ENCODE results near the gene GREB1L.
"Not testable (repeated sequence)": the region's sequence is repeated elsewhere in the genome, so short reads cannot be mapped to it uniquely, and the experiment has no call there.

The GREB1L gene

GRCh38 chr18:21366896-21367295 lies 124.9 kb downstream of the GREB1L start:
- no peak for FAIRE-seq

GRCh38 chr18:21369146-21369545 lies 127.1 kb downstream of the GREB1L start:
- FAIRE-seq = no peak
- DNase-seq (ENCODE audit: insufficient read length, low spot score) = no peak
- TF ChIP-seq SPI1 (IDR thresholded peaks at IDR 0.05; ENCODE audit: low read depth, low read length) = no peak
- TF ChIP-seq PAX5 (IDR thresholded peaks at IDR 0.05; ENCODE audit: insufficient read depth, low read length, severe bottlenecking) = no peak
- TF ChIP-seq POLR2A (IDR thresholded peaks at IDR 0.05; ENCODE audit: low read depth, low read length) = no peak
- no peak for TF ChIP-seq TAF1 (IDR thresholded peaks at IDR 0.05; ENCODE audit: low read depth, low read length)
- no peak for TF ChIP-seq POU2F2 (IDR thresholded peaks at IDR 0.05; ENCODE audit: low read depth, low read length)
- TF ChIP-seq POLR2AphosphoS5 (IDR thresholded peaks at IDR 0.05; ENCODE audit: low read depth, low read length) = no peak

More at GRCh38 chr18:21366896-21367295, 124.9 kb downstream of the GREB1L start:
- TF ChIP-seq SPI1 (IDR thresholded peaks at IDR 0.05; ENCODE audit: low read depth, low read length) = no peak
- TF ChIP-seq POLR2AphosphoS5 (IDR thresholded peaks at IDR 0.05; ENCODE audit: low read depth, low read length) = no peak
- no peak for TF ChIP-seq TAF1 (IDR thresholded peaks at IDR 0.05; ENCODE audit: low read depth, low read length)
- no peak for TF ChIP-seq POU2F2 (IDR thresholded peaks at IDR 0.05; ENCODE audit: low read depth, low read length)
- no peak for TF ChIP-seq PAX5 (IDR thresholded peaks at IDR 0.05; ENCODE audit: insufficient read depth, low read length, severe bottlenecking)
- TF ChIP-seq POLR2A (IDR thresholded peaks at IDR 0.05; ENCODE audit: low read depth, low read length) = no peak
- DNase-seq (ENCODE audit: insufficient read length, low spot score) = no peak

- DNase-seq (ENCODE audit: insufficient read length, low spot score); FAIRE-seq: not testable (repeated sequence)
Measured at GRCh38 chr18:21369597-21369996, 127.6 kb downstream of the GREB1L start.

GRCh38 chr18:21383031-21383430 lies 141.0 kb downstream of the GREB1L start:
- no peak for DNase-seq (ENCODE audit: insufficient read length, low spot score)
- FAIRE-seq = no peak
- no peak for TF ChIP-seq TAF1 (IDR thresholded peaks at IDR 0.05; ENCODE audit: low read depth, low read length)
- no peak for TF ChIP-seq POLR2AphosphoS5 (IDR thresholded peaks at IDR 0.05; ENCODE audit: low read depth, low read length)
- no peak for TF ChIP-seq POU2F2 (IDR thresholded peaks at IDR 0.05; ENCODE audit: low read depth, low read length)
- TF ChIP-seq SPI1 (IDR thresholded peaks at IDR 0.05; ENCODE audit: low read depth, low read length) = no peak
- TF ChIP-seq PAX5 (IDR thresholded peaks at IDR 0.05; ENCODE audit: insufficient read depth, low read length, severe bottlenecking) = no peak
- TF ChIP-seq POLR2A (IDR thresholded peaks at IDR 0.05; ENCODE audit: low read depth, low read length) = no peak

- no peak for TF ChIP-seq PAX5 (IDR thresholded peaks at IDR 0.05; ENCODE audit: insufficient read depth, low read length, severe bottlenecking)
- TF ChIP-seq TAF1 (IDR thresholded peaks at IDR 0.05; ENCODE audit: low read depth, low read length) = no peak
- TF ChIP-seq POLR2A (IDR thresholded peaks at IDR 0.05; ENCODE audit: low read depth, low read length) = no peak
- no peak for TF ChIP-seq POU2F2 (IDR thresholded peaks at IDR 0.05; ENCODE audit: low read depth, low read length)
- TF ChIP-seq SPI1 (IDR thresholded peaks at IDR 0.05; ENCODE audit: low read depth, low read length) = no peak
- TF ChIP-seq POLR2AphosphoS5 (IDR thresholded peaks at IDR 0.05; ENCODE audit: low read depth, low read length) = no peak
- FAIRE-seq = no peak
- DNase-seq (ENCODE audit: insufficient read length, low spot score) = no peak
Measured at GRCh38 chr18:21386523-21387240, 144.7 kb downstream of the GREB1L start.

- no peak for FAIRE-seq
- DNase-seq (ENCODE audit: insufficient read length, low spot score) = no peak
- TF ChIP-seq POU2F2 (IDR thresholded peaks at IDR 0.05; ENCODE audit: low read depth, low read length) (no peak), POLR2A (IDR thresholded peaks at IDR 0.05; ENCODE audit: low read depth, low read length) (no peak), TAF1 (IDR thresholded peaks at IDR 0.05; ENCODE audit: low read depth, low read length) (no peak), PAX5 (IDR thresholded peaks at IDR 0.05; ENCODE audit: insufficient read depth, low read length, severe bottlenecking) (no peak), POLR2AphosphoS5 (IDR thresholded peaks at IDR 0.05; ENCODE audit: low read depth, low read length) (no peak), SPI1 (IDR thresholded peaks at IDR 0.05; ENCODE audit: low read depth, low read length) (no peak)
Measured at GRCh38 chr18:21387886-21388285, 145.9 kb downstream of the GREB1L start.

- TF ChIP-seq TAF1 (IDR thresholded peaks at IDR 0.05; ENCODE audit: low read depth, low read length) (no peak), PAX5 (IDR thresholded peaks at IDR 0.05; ENCODE audit: insufficient read depth, low read length, severe bottlenecking) (no peak), SPI1 (IDR thresholded peaks at IDR 0.05; ENCODE audit: low read depth, low read length) (no peak), POLR2AphosphoS5 (IDR thresholded peaks at IDR 0.05; ENCODE audit: low read depth, low read length) (no peak), POU2F2 (IDR thresholded peaks at IDR 0.05; ENCODE audit: low read depth, low read length) (no peak), POLR2A (IDR thresholded peaks at IDR 0.05; ENCODE audit: low read depth, low read length) (no peak)
- DNase-seq (ENCODE audit: insufficient read length, low spot score) (no peak), FAIRE-seq (no peak)
Measured at GRCh38 chr18:21389283-21389682, 147.3 kb downstream of the GREB1L start.

GRCh38 chr18:21389903-21390302 lies 147.9 kb downstream of the GREB1L start:
- FAIRE-seq = no peak
- TF ChIP-seq PAX5 (IDR thresholded peaks at IDR 0.05; ENCODE audit: insufficient read depth, low read length, severe bottlenecking) = no peak
- TF ChIP-seq SPI1 (IDR thresholded peaks at IDR 0.05; ENCODE audit: low read depth, low read length) = no peak
- TF ChIP-seq POU2F2 (IDR thresholded peaks at IDR 0.05; ENCODE audit: low read depth, low read length) = no peak
- TF ChIP-seq POLR2A (IDR thresholded peaks at IDR 0.05; ENCODE audit: low read depth, low read length) = no peak
- no peak for TF ChIP-seq POLR2AphosphoS5 (IDR thresholded peaks at IDR 0.05; ENCODE audit: low read depth, low read length)
- no peak for TF ChIP-seq TAF1 (IDR thresholded peaks at IDR 0.05; ENCODE audit: low read depth, low read length)
- no peak for DNase-seq (ENCODE audit: insufficient read length, low spot score)

- FAIRE-seq = no peak
- TF ChIP-seq TAF1 (IDR thresholded peaks at IDR 0.05; ENCODE audit: low read depth, low read length) = no peak
- DNase-seq (ENCODE audit: insufficient read length, low spot score) = no peak
Measured at GRCh38 chr18:21391074-21391673, 149.1 kb downstream of the GREB1L start.

GRCh38 chr18:21393986-21394385 lies 152.0 kb downstream of the GREB1L start:
- TF ChIP-seq TAF1 (IDR thresholded peaks at IDR 0.05; ENCODE audit: low read depth, low read length) (no peak), POLR2AphosphoS5 (IDR thresholded peaks at IDR 0.05; ENCODE audit: low read depth, low read length) (no peak)
- DNase-seq (ENCODE audit: insufficient read length, low spot score) (no peak), FAIRE-seq (no peak)
